Stomach (tissue), 4 donors: ENCODE data around the gene POT1.

Source experiments
- CTCF ChIP-seq, 7 experiments: fragments of 450-650 bp in 4 of 7; fragments of 200-600 bp in 3 of 7; sonication (generic) in 3 of 7; IDR thresholded peaks; one replicate each; pipeline ENCODE4 v1.5.1; 2016 to 2019; ENCODE audit warnings: antibody characterized with exemption in 7 of 7, control low read depth in 2 of 7, mild to moderate bottlenecking in 1 of 7
- POLR2A ChIP-seq, 4 donors: fragments of 450-650 bp; IDR thresholded peaks; one replicate each; pipeline ENCODE4 v1.6.1; 2016; ENCODE audit warnings: antibody characterized with exemption in 4 of 4, control low read depth in 2 of 4, mild to moderate bottlenecking in 1 of 4, moderate library complexity in 1 of 4

DNA sequence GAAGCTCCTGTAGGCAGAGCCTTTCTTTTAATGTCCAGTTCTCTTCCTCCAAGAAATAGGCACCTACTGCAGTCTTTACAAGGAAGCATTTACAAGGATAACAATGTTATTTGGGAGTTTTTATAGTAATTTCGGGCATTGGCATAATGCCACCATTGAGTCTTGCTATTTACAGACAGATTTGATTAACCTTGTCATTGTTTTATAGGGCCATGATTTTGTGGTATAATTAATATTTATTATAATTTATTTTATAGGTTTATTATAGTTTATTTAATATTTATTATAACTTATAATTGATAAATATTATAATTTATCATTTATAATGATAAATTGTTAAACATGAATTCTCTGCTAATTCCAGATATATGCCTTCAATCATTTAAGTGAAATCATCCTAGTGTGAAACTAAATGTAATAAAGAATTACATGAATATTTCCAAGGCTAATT lies 573 bp upstream of the POT1 start:
- TF ChIP-seq POLR2A (IDR thresholded peaks at IDR 0.05): no peak
- no peak for TF ChIP-seq CTCF (IDR thresholded peaks at IDR 0.05)
